ENCODE results near the gene CMSS1.
A peak's percentile ranks its signal among the peaks of the same experiment; 100 is the strongest.

CMSS1 gene

GRCh38 chr3:100158918-100159330, 341.3 kb downstream of the CMSS1 start:
- Histone ChIP-seq H3K36me3 (replicated peaks) (no peaks in the 10 kb centered on the region), H3K27me3 (replicated peaks) (no peaks in the 10 kb centered on the region), H3K27ac (no peak overlapping the region), H3K4me3 (ENCODE audit: low read depth, low read length) (no peak overlapping the region)
- in situ Hi-C loops (cut with HindIII; ENCODE audit: low pct_ligation_motif_present, low sequenced_read_pairs): no loop called here
- TF ChIP-seq, protein P1, sequence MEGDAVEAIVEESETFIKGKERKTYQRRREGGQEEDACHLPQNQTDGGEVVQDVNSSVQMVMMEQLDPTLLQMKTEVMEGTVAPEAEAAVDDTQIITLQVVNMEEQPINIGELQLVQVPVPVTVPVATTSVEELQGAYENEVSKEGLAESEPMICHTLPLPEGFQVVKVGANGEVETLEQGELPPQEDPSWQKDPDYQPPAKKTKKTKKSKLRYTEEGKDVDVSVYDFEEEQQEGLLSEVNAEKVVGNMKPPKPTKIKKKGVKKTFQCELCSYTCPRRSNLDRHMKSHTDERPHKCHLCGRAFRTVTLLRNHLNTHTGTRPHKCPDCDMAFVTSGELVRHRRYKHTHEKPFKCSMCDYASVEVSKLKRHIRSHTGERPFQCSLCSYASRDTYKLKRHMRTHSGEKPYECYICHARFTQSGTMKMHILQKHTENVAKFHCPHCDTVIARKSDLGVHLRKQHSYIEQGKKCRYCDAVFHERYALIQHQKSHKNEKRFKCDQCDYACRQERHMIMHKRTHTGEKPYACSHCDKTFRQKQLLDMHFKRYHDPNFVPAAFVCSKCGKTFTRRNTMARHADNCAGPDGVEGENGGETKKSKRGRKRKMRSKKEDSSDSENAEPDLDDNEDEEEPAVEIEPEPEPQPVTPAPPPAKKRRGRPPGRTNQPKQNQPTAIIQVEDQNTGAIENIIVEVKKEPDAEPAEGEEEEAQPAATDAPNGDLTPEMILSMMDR (IDR thresholded peaks at IDR 0.05; ENCODE audit: low read depth, low read length, missing control alignments): no peak
- no peak for DNase-seq

- no peaks in the 10 kb centered on the region for H3K36me3 ChIP-seq (replicated peaks)
- TF ChIP-seq, protein P1 (IDR thresholded peaks at IDR 0.05; ENCODE audit: low read depth, low read length, missing control alignments): no peak
- H3K27me3 ChIP-seq (replicated peaks): no peaks in the 10 kb centered on the region
- peak; percentile 9 for DNase-seq
- H3K27ac ChIP-seq: peak overlapping the region; percentile 25
- in situ Hi-C loops (cut with HindIII; ENCODE audit: low pct_ligation_motif_present, low sequenced_read_pairs): no loop called here
- H3K4me3 ChIP-seq (ENCODE audit: low read depth, low read length): no peak overlapping the region
Measured at GRCh38 chr3:100159331-100160153, 341.9 kb downstream of the CMSS1 start.

GRCh38 chr3:100160521-100160920, 342.9 kb downstream of the CMSS1 start:
- H3K36me3 ChIP-seq (replicated peaks): no peaks in the 10 kb centered on the region
- TF ChIP-seq, protein P1 (IDR thresholded peaks at IDR 0.05; ENCODE audit: low read depth, low read length, missing control alignments): no peak
- H3K4me3 ChIP-seq (ENCODE audit: low read depth, low read length): no peak overlapping the region
- in situ Hi-C loops (cut with HindIII; ENCODE audit: low pct_ligation_motif_present, low sequenced_read_pairs): no loop called here
- H3K27ac ChIP-seq: no peak overlapping the region
- no peak for DNase-seq
- no peaks in the 10 kb centered on the region for H3K27me3 ChIP-seq (replicated peaks)

DNA sequence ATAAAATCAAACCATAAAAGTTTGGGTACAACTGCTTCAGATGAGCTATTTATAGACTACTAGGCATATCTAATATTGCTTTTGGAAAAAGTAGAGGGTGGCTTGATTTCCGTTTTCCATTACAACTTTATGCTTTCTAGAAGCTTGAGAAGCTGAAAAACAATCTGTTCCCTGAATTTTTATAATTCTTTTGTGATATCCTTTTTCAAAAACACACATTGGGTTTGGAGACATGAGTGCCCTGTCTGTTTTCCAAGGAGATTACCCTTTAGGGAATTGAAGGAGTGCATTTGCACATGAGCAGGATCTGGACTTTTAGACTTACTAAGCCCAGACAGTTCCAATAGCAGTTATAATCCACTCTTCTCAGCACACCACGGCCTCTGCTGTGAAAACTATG, 346.1 kb downstream of the CMSS1 start:
- no peak for DNase-seq
- no peaks in the 10 kb centered on the region for H3K36me3 ChIP-seq (replicated peaks)
- H3K27ac ChIP-seq: no peak overlapping the region
- no peak overlapping the region for H3K4me3 ChIP-seq (ENCODE audit: low read depth, low read length)
- TF ChIP-seq, protein P1 (IDR thresholded peaks at IDR 0.05; ENCODE audit: low read depth, low read length, missing control alignments): no peak
- in situ Hi-C loops (cut with HindIII; ENCODE audit: low pct_ligation_motif_present, low sequenced_read_pairs): no loop called here
- H3K27me3 ChIP-seq (replicated peaks): no peaks in the 10 kb centered on the region

DNA sequence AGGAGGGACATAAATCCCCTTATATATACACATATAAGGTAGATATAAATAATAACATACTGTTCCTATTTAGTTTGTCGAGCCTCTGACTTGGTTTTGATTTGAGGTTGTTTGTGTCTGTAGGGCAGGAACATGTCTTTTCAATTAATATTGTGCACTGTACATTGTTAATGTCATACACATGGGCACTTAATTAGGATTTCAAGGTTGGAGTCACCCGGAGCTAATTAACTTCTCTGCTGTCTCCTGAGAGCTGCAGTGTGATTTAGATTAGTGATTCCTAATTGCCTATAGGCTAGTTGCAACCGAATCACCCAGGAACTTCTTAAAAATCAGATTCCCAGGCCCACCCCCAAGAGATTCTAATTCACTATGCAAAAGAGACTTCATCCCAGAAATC, 347.1 kb downstream of the CMSS1 start:
- TF ChIP-seq, protein P1 (IDR thresholded peaks at IDR 0.05; ENCODE audit: low read depth, low read length, missing control alignments): no peak
- H3K4me3 ChIP-seq (ENCODE audit: low read depth, low read length): no peak overlapping the region
- no peak overlapping the region for H3K27ac ChIP-seq
- H3K27me3 ChIP-seq (replicated peaks): no peaks in the 10 kb centered on the region
- no peaks in the 10 kb centered on the region for H3K36me3 ChIP-seq (replicated peaks)
- in situ Hi-C loops (cut with HindIII; ENCODE audit: low pct_ligation_motif_present, low sequenced_read_pairs): no loop called here
- no peak for DNase-seq

Measured in brain microvascular endothelial cell (primary cell).